ENCODE data around the gene NPEPPS.

DNA sequence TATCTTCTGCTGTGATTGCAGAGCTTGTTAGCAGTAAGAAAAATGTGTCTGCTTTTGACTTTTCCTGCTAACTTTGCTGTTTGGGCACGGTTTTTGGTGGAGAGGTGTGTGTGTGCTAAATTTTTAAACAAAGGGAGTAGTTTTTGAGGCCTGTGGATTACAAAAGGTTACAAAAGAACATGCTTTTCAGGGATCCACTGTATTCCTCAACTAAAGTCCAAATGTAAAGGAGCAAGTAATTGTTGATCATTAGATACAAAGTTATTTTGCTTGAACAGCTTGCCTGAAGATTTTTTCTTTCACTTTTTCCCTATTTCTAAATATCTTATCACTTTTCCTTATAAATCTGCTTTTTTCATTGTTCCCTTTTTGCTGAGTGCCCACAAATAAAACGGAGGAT is 120.8 kb downstream of the NPEPPS start:
- TF ChIP-seq POLR2AphosphoS5 (IDR thresholded peaks at IDR 0.05; ENCODE audit: borderline replicate concordance, low read depth, low read length), result no peak
- TF ChIP-seq EZH2 (IDR thresholded peaks at IDR 0.05), result no peak
- TF ChIP-seq FOXP2 (optimal IDR thresholded peaks at IDR 0.05; ENCODE audit: control extremely low read depth, extremely low read length, insufficient read depth), result no peak
